ENCODE measurements around the gene DGCR2.

DGCR2 gene

GRCh38 chr22:19048531-19048930, 73.7 kb downstream of the DGCR2 start:
- no peak for TF ChIP-seq CTCF (IDR thresholded peaks at IDR 0.05; ENCODE audit: low read depth, low read length)
- no peaks in the 10 kb centered on the region for H3K9me3 ChIP-seq
- no peak overlapping the region for H3K4me3 ChIP-seq (ENCODE audit: low read depth, low read length)
- no peaks in the 10 kb centered on the region for H3K27me3 ChIP-seq
- H3K4me1 ChIP-seq: no peaks in the 10 kb centered on the region
- peak; percentile 1 for DNase-seq
- H3K36me3 ChIP-seq: peaks cover 54% of the 10 kb centered on the region

DNA sequence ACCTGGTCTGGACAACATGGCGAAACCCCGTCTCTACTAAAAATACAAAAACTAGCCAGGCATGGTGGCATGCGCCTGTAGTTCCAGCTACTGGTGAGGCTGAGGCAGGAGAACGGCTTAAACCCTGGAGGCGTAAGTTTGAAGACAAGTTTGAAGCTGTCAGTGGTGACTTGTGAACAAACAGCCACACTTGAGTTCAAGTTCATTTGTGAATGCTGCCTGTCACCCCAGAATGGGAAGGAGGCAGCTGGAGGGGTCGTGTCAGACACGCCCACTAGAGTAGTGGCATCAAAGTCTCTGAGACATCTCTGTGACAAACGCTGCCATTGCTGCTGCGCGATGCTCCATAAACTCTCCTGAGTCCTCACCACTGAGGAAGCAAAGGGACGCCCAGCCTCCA, 74.2 kb downstream of the DGCR2 start:
- peaks cover 57% of the 10 kb centered on the region for H3K36me3 ChIP-seq
- no peak overlapping the region for H3K4me3 ChIP-seq (ENCODE audit: low read depth, low read length)
- H3K4me1 ChIP-seq: no peaks in the 10 kb centered on the region
- no peaks in the 10 kb centered on the region for H3K27me3 ChIP-seq
- no peak for TF ChIP-seq CTCF (IDR thresholded peaks at IDR 0.05; ENCODE audit: low read depth, low read length)
- H3K9me3 ChIP-seq: no peaks in the 10 kb centered on the region
- no peak for DNase-seq

- H3K9me3 ChIP-seq: no peaks in the 10 kb centered on the region
- no peak overlapping the region for H3K4me3 ChIP-seq (ENCODE audit: low read depth, low read length)
- no peak for TF ChIP-seq CTCF (IDR thresholded peaks at IDR 0.05; ENCODE audit: low read depth, low read length)
- peaks cover 54% of the 10 kb centered on the region for H3K36me3 ChIP-seq
- H3K27me3 ChIP-seq: no peaks in the 10 kb centered on the region
- peak; percentile 1 for DNase-seq
- H3K4me1 ChIP-seq: no peaks in the 10 kb centered on the region
Observed at GRCh38 chr22:19046719-19047609, 75.2 kb downstream of the DGCR2 start.

GRCh38 chr22:19046287-19046686, 75.9 kb downstream of the DGCR2 start:
- no peak for TF ChIP-seq CTCF (IDR thresholded peaks at IDR 0.05; ENCODE audit: low read depth, low read length)
- Histone ChIP-seq H3K27me3 (no peaks in the 10 kb centered on the region), H3K4me1 (no peaks in the 10 kb centered on the region), H3K4me3 (ENCODE audit: low read depth, low read length) (no peak overlapping the region), H3K36me3 (peaks cover 56% of the 10 kb centered on the region), H3K9me3 (no peaks in the 10 kb centered on the region)
- no peak for DNase-seq

GRCh38 chr22:19045094-19045493, 77.1 kb downstream of the DGCR2 start:
- no peaks in the 10 kb centered on the region for H3K27me3 ChIP-seq
- no peaks in the 10 kb centered on the region for H3K4me1 ChIP-seq
- no peak for DNase-seq
- no peak overlapping the region for H3K4me3 ChIP-seq (ENCODE audit: low read depth, low read length)
- peaks cover 60% of the 10 kb centered on the region for H3K36me3 ChIP-seq
- no peak for TF ChIP-seq CTCF (IDR thresholded peaks at IDR 0.05; ENCODE audit: low read depth, low read length)
- H3K9me3 ChIP-seq: no peaks in the 10 kb centered on the region

- no peaks in the 10 kb centered on the region for H3K4me1 ChIP-seq
- no peak for TF ChIP-seq CTCF (IDR thresholded peaks at IDR 0.05; ENCODE audit: low read depth, low read length)
- H3K36me3 ChIP-seq: peaks cover 60% of the 10 kb centered on the region
Observed at GRCh38 chr22:19044381-19044780, 77.8 kb downstream of the DGCR2 start.

More at GRCh38 chr22:19044381-19044780, 77.8 kb downstream of the DGCR2 start:
- H3K9me3 ChIP-seq: no peaks in the 10 kb centered on the region
- no peak for DNase-seq
- H3K4me3 ChIP-seq (ENCODE audit: low read depth, low read length): no peak overlapping the region
- no peaks in the 10 kb centered on the region for H3K27me3 ChIP-seq
